Thyroid gland (tissue), 4 donors: ENCODE data around the gene ZNF433. TPM values are rescaled to one million over a fixed set of nuclear protein-coding genes. Genes with fewer than 3 reads are reported as not detected.
A peak's percentile ranks its signal among the peaks of the same experiment; 100 is the strongest.

Experiments used
- DNase-seq, 2 donors: peaks; one replicate each; pipeline ENCODE4 v3.0.0-alpha.2; 2019
- H3K27ac ChIP-seq, 3 donors: fragments of 200-600 bp; sonication (generic); 1 replicate in 2 of 3; 2 replicates in 1 of 3; pipeline ENCODE4 v1.5.1; 2016 to 2019; ENCODE audit warnings: mild to moderate bottlenecking in 1 of 3, moderate library complexity in 1 of 3
- H3K27me3 ChIP-seq: fragments of 200-600 bp; sonication (generic); one replicate; pipeline ENCODE4 v1.5.1; 2019
- H3K36me3 ChIP-seq, 2 donors: fragments of 200-600 bp; sonication (generic); one replicate each; pipeline ENCODE4 v1.5.1; 2016 to 2019
- H3K4me1 ChIP-seq, 2 donors: fragments of 200-600 bp; sonication (generic); one replicate each; pipeline ENCODE4 v1.5.1; 2017 to 2019
- H3K4me3 ChIP-seq, 3 donors: fragments of 200-600 bp; sonication (generic); replicated peaks in 1 of 3; 1 replicate in 2 of 3; 2 replicates in 1 of 3; pipeline ENCODE4 v1.5.1; 2016; ENCODE audit warnings: mild to moderate bottlenecking in 1 of 3
- H3K9me3 ChIP-seq: fragments of 200-600 bp; sonication (generic); one replicate; pipeline ENCODE4 v1.5.1; 2017
- CTCF ChIP-seq, 6 experiments: fragments of 200-600 bp in 3 of 6; fragments of 450-650 bp in 3 of 6; sonication (generic) in 3 of 6; IDR thresholded peaks; one replicate each; pipeline ENCODE4 v1.5.1; 2016 to 2019; ENCODE audit warnings: antibody characterized with exemption in 6 of 6, mild to moderate bottlenecking in 2 of 6, inconsistent platforms in 1 of 6, moderate library complexity in 1 of 6
- POLR2A ChIP-seq, 2 donors: fragments of 450-650 bp; IDR thresholded peaks; one replicate each; pipeline ENCODE4 v1.6.1; 2017; ENCODE audit warnings: antibody characterized with exemption in 2 of 2, mild to moderate bottlenecking in 2 of 2, moderate library complexity in 1 of 2
- WGBS, 2 donors: methylation state at CpG; one replicate each; pipeline ENCODE4 v1.1.5; 2017; 5-methylcytosine and 5-hydroxymethylcytosine counted together
- intact Hi-C: fragments of 100-400 bp; cut with DNase I; formaldehyde crosslinking; loops from one replicate; pipeline ENCODE4 v1.15.1; 2023
- total RNA-seq, 4 donors: library from RNA; depleted of rRNA; stranded (reverse); fragments of >200 nt; gene quantifications; one replicate each; pipeline ENCODE4 v1.2.3, GENCODE V29; 2016

ZNF433 gene
- total RNA-seq, 4 donors from 2014 or later = 8.9 to 21.8 (median 12.6) TPM

GRCh38 chr19:12064590-12065538, 29.4 kb upstream of the ZNF433 start, which contains the start of gene ZNF844:
ZNF844 (plus strand) TSS chr19:12064731; CDS start chr19:12064874, 143 bp downstream.
- Histone ChIP-seq H3K36me3 (no peaks in the 10 kb centered on the region), H3K27ac (peak within 1 kb of the TSS; percentile 95 to 98 (median 97)), H3K9me3 (no peaks in the 10 kb centered on the region), H3K4me1 (peaks cover 11 to 15% of the 10 kb centered on the region in 2 donors), H3K27me3 (no peaks in the 10 kb centered on the region), H3K4me3 (peak within 1 kb of the TSS; percentile 24 to 86 (median 81))
- TF ChIP-seq CTCF (IDR thresholded peaks at IDR 0.05) = no peak
- TF ChIP-seq POLR2A (IDR thresholded peaks at IDR 0.05) = peak; percentile 86 to 99
- intact Hi-C loops = no loop called here
- WGBS, 2 donors = 4 to 6% methylated on average over 9 to 19 of the region's 66 CpGs
- DNase-seq = peak; percentile 99

- H3K27me3 ChIP-seq = no peaks in the 10 kb centered on the region
- no peak for TF ChIP-seq CTCF (IDR thresholded peaks at IDR 0.05)
- TF ChIP-seq POLR2A (IDR thresholded peaks at IDR 0.05) = no peak
- 87 to 96% methylated on average over 5 of the region's 5 CpGs for WGBS, 2 donors
- H3K4me3 ChIP-seq = no peak overlapping the region
- H3K27ac ChIP-seq = no peak overlapping the region
- no peak for DNase-seq
- intact Hi-C loops = loop anchor here (10.0 kb wide), 1 partner anchor 91 kb away; the partner anchor contains the start of gene ZNF763
- peaks cover 6 to 8% of the 10 kb centered on the region in 2 donors for H3K4me1 ChIP-seq
- H3K9me3 ChIP-seq = no peaks in the 10 kb centered on the region
- no peaks in the 10 kb centered on the region for H3K36me3 ChIP-seq
These were observed 20.3 kb upstream of the ZNF433 start for GRCh38 chr19:12055784-12056183.

- H3K36me3 ChIP-seq = no peaks in the 10 kb centered on the region
- intact Hi-C loops = loop anchor here (10.0 kb wide), 1 partner anchor 88 kb away; the partner anchor contains the start of gene ZNF763
- H3K27me3 ChIP-seq = no peaks in the 10 kb centered on the region
- TF ChIP-seq CTCF (IDR thresholded peaks at IDR 0.05) (peak in 2 of 6 experiments; percentile 27 to 33), POLR2A (IDR thresholded peaks at IDR 0.05) (peak in 1 of 2 donors; percentile 100)
- DNase-seq = peak; percentile 99
- H3K4me3 ChIP-seq = peak within 1 kb of the TSS; percentile 22 to 60 (median 45)
- 0 to 2% methylated on average over 19 to 25 of the region's 46 CpGs for WGBS, 2 donors
- peaks cover 6 to 8% of the 10 kb centered on the region in 2 donors for H3K4me1 ChIP-seq
- H3K27ac ChIP-seq = peak within 1 kb of the TSS; percentile 49 to 73 (median 54)
- no peaks in the 10 kb centered on the region for H3K9me3 ChIP-seq
These were observed 17.2 kb upstream of the ZNF433 start, which contains the start of gene ZNF878 for GRCh38 chr19:12052497-12053169. ZNF878 (minus strand) TSS chr19:12052961; CDS start chr19:12052801, 160 bp downstream.

- H3K4me3 ChIP-seq = peak overlapping the region; percentile 22 to 60 (median 45)
- peaks cover 6 to 8% of the 10 kb centered on the region in 2 donors for H3K4me1 ChIP-seq
- TF ChIP-seq CTCF (IDR thresholded peaks at IDR 0.05) = no peak
- no peak for TF ChIP-seq POLR2A (IDR thresholded peaks at IDR 0.05)
- H3K36me3 ChIP-seq = no peaks in the 10 kb centered on the region
- no peaks in the 10 kb centered on the region for H3K27me3 ChIP-seq
- WGBS, 2 donors = 1 to 2% methylated on average over 14 of the region's 14 CpGs
- H3K9me3 ChIP-seq = no peaks in the 10 kb centered on the region
- intact Hi-C loops = loop anchor here (10.0 kb wide), 1 partner anchor 87 kb away; the partner anchor contains the start of gene ZNF763
- no peak for DNase-seq
- H3K27ac ChIP-seq = peak overlapping the region in 2 of 3 donors; percentile 49 to 73
These were observed 16.6 kb upstream of the ZNF433 start for GRCh38 chr19:12052091-12052496.
